Stimulated activated CD8-positive, alpha-beta memory T cell treated with anti-CD3 and anti-CD28 coated beads, Interleukin-4, amount 100 ng/mL, for 4 hours (primary cell): ENCODE measurements around the gene PRSS37.

Source experiments
- DNase-seq, 2 donors: peaks; one replicate each; pipeline ENCODE4 v3.0.0-alpha.2; 2020; ENCODE audit warnings: low read depth in 2 of 2, low spot score in 1 of 2

Gene PRSS37

GRCh38 chr7:141788296-141788695, 53.0 kb downstream of the PRSS37 start:
- no peak for DNase-seq
